GM06990 (cell line): ENCODE results near the gene CNTNAP4.

Source experiments
- DNase-seq: peaks from one replicate; pipeline ENCODE4 v3.0.0-alpha.2; 2011; ENCODE audit not compliant: insufficient read length; ENCODE audit errors: extremely low read depth
- H3K27me3 ChIP-seq: replicated peaks from 2 replicates; pipeline ENCODE4 v1.6.0; 2011; ENCODE audit warnings: low read length; ENCODE audit not compliant: control insufficient read depth, insufficient read depth
- H3K36me3 ChIP-seq: 2 replicates; pipeline ENCODE4 v1.5.1; 2011; ENCODE audit warnings: low read length; ENCODE audit not compliant: control insufficient read depth, insufficient read depth
- H3K4me3 ChIP-seq: replicated peaks from 2 replicates; pipeline ENCODE4 v1.5.1; 2011; ENCODE audit warnings: low read depth, mild to moderate bottlenecking, control low read depth, low read length
- TF ChIP-seq, protein P1 (sequence below): IDR thresholded peaks from 2 replicates; pipeline ENCODE4 v1.5.1; 2011; ENCODE audit warnings: low read length, control low read depth, mild to moderate bottlenecking, inconsistent platforms; ENCODE audit not compliant: insufficient read depth, poor library complexity, severe bottlenecking

Gene CNTNAP4

DNA sequence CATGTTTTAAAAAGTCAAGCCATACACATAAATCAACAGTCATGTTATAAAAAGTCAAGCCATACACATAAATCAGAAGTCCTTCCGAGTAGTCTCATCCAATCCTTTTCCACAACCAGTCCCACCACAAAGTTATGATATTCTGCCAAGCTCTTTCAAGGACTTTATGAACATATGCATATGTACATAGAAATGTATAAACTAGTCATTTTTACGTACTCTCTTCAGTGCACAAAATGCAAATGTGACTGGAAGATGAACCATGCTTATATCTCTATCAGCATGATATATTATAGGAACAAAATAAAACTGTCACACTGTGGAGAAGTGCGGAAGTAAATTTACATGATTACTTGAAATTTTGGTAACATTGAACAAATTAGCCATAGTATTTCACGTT lies 200.9 kb downstream of the CNTNAP4 start:
- Histone ChIP-seq H3K36me3 (no peaks in the 10 kb centered on the region), H3K27me3 (no peaks in the 10 kb centered on the region), H3K4me3 (no peak overlapping the region)
- DNase-seq: no peak
- TF ChIP-seq, protein P1, sequence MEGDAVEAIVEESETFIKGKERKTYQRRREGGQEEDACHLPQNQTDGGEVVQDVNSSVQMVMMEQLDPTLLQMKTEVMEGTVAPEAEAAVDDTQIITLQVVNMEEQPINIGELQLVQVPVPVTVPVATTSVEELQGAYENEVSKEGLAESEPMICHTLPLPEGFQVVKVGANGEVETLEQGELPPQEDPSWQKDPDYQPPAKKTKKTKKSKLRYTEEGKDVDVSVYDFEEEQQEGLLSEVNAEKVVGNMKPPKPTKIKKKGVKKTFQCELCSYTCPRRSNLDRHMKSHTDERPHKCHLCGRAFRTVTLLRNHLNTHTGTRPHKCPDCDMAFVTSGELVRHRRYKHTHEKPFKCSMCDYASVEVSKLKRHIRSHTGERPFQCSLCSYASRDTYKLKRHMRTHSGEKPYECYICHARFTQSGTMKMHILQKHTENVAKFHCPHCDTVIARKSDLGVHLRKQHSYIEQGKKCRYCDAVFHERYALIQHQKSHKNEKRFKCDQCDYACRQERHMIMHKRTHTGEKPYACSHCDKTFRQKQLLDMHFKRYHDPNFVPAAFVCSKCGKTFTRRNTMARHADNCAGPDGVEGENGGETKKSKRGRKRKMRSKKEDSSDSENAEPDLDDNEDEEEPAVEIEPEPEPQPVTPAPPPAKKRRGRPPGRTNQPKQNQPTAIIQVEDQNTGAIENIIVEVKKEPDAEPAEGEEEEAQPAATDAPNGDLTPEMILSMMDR: no peak

DNA sequence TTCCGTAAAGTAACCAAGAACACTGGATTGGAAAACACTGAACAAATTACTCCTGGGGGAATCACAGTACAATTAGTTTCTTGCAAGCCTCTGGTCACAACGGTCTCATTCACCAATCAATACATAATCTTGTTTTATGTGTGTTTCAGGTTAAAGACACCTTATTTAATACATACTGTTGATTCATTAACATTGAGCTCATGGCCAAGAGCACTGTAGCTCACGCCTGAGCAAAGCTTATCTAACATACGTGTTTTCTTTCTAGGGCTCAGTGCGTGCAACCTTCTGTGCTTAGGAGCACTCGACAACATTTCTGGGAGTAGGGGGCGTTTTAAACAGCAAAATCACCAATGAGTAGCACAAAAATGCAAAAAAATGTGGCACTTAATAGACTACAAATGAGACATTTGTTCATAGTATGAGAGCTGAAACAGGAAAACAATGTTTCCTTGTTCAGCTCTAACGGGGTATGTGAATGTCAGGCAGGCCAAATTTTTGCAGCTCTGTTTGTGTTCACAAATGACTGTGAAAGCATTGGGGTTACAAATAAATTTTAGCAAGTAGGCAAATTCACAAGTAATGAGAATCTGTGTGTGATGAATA lies 206.2 kb downstream of the CNTNAP4 start:
- TF ChIP-seq, protein P1: no peak
- no peaks in the 10 kb centered on the region for H3K36me3 ChIP-seq
- no peak for DNase-seq
- no peaks in the 10 kb centered on the region for H3K27me3 ChIP-seq
- no peak overlapping the region for H3K4me3 ChIP-seq

DNA sequence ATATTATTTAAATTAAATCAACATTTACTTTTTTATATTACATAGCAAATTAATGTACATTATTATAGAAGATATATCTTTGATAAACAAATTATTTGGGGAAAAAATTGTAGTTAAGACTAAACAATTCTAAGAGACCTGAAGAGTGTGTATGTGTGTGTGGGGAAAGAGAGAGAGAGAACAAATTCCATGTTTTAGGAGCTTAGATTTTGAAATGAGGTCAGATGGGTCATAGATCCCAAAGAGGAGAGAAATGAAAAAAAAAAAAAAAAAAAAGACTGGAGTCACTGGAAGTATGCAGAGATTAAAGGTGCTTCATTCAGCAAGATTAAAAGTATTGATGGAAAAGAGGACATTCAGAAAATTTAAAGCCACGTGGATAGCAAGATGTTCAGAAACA lies 206.8 kb downstream of the CNTNAP4 start:
- no peak for DNase-seq
- Histone ChIP-seq H3K4me3 (no peak overlapping the region), H3K36me3 (no peaks in the 10 kb centered on the region), H3K27me3 (no peaks in the 10 kb centered on the region)
- TF ChIP-seq, protein P1: no peak

DNA sequence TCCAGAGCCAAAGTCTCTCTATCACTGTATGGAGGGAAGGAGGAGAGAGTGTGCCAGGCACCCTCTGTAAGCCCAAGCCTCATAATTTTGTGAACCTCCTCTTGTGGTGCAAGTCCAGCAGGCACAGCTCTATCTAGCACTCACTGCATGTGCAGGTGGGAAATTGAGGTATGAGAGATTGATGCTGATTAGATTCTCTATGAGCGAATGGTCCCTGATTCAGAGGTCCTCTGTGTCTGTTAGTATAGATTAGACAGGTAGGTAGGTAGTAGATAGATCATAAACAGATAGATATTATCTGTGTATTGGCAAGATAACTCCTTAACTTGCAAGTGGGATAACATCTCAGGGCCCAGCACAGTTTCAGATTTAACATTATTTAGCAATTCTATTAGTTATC lies 209.5 kb downstream of the CNTNAP4 start:
- TF ChIP-seq, protein P1: no peak
- Histone ChIP-seq H3K36me3 (no peaks in the 10 kb centered on the region), H3K27me3 (no peaks in the 10 kb centered on the region), H3K4me3 (no peak overlapping the region)
- no peak for DNase-seq

DNA sequence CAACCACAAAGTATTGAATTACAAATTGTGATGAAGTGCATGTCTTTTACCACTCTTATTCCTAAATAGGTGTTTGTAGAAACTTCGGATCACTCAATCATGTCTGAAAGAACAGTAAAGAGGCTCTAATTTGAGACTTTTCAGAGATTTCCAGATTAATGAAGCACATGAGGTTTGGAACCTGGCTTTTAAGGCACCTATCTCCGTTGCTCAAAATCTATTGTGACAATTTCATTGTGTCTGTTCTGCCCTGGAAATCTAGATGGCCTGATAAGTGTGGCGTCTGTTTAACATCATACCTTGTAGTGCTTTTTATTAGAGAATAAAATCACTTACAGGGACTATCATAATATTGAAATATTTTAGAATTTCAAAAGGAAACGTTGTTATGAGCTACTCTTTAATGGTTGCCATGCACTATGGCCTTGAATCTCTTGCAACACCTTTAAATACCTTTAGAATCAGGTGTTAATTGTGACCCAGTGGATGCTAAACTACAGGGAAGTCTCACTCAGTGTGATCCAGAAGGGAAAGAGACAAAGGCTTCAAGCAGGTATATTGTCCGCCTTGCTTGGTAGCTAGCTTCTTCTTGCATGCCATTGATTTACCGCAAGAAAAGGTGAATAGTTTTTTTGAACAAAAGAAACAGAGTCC lies 210.3 kb downstream of the CNTNAP4 start:
- Histone ChIP-seq H3K27me3 (no peaks in the 10 kb centered on the region), H3K4me3 (no peak overlapping the region), H3K36me3 (no peaks in the 10 kb centered on the region)
- DNase-seq: no peak
- TF ChIP-seq, protein P1: no peak
